GM21529 (cell line): ENCODE results near the gene CDHR1.

Experiments used
- ATAC-seq: cut with Tn5 transposase; IDR thresholded peaks from one replicate; pipeline ENCODE4 v1.9.1; 2021; ENCODE audit not compliant: unreplicated experiment

Gene CDHR1

DNA sequence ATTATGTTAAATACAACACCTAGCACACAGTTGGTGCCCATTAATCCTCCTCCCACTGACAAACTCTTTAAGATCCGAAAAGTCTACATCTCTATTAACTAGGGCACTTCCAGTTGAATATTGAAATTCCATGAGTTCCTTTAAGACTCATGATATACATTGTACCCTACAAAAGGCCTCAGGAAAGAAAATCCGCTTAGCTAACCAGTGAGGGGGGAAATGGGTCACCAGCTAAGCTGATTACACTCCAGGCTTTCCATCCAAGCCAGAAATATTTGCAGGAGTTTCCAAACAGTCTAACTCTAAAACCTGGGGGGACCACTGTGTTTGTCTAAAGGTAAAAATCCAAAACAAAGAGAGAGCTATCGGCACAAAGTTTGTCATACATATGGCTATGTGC is 32.3 kb downstream of the CDHR1 start:
- ATAC-seq: no peak

DNA sequence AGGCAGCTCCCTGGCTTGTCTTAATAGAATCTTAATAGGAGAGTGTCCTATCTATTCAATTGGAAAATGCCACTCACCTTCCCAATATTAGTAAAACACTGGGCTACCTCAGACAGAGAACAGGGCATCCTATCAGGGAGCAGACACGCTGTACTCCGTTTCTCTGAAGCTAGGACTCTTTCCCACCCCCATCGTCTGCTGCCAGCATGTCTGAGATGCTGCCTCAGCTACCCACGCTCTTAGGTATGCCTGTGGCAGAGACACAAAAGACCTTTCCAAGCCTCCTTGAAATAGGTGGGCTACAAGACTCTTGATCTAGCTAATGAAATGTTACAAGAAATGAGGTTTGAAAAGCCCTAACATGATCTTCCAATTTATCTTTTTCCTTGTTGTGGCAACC is 33.5 kb downstream of the CDHR1 start:
- no peak for ATAC-seq

DNA sequence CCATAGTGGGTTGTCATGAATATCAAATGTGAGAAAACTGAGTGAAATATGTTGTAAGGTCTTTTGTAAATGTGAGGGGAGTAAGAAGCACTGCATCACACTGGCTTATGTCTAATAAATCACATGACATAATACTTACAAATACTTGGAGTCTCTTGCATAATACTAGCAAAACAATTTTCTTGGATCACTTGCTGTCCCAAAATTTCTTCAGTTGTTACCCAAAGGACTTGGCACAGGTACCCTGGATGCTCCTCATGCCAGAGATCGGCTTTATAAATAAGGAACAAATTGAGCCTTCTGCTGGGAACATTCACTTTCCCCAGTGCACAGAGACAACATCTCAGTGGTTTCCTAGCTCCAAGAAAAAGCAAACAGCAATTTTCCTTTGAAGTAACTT is 36.0 kb downstream of the CDHR1 start:
- no peak for ATAC-seq

DNA sequence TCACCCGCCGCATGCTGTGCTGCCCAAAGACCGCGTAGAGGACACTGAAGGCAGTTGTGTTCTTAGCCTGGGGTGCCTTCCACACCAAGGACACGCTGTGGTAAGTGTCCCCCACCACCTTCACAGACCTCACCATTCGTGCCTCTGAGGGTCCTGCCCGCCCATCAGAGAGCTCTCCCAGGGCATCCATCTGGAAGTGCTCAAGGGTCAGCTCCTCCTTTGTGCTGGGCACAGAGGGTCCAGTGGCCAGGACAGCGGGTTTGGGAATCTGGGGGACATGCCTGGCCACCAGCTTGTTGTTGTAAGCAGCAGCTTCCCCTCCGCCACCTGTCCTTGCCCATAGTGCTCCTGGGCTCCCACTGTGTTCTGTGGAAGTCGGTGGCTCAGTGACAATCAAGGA is 38.0 kb downstream of the CDHR1 start:
- ATAC-seq: no peak

DNA sequence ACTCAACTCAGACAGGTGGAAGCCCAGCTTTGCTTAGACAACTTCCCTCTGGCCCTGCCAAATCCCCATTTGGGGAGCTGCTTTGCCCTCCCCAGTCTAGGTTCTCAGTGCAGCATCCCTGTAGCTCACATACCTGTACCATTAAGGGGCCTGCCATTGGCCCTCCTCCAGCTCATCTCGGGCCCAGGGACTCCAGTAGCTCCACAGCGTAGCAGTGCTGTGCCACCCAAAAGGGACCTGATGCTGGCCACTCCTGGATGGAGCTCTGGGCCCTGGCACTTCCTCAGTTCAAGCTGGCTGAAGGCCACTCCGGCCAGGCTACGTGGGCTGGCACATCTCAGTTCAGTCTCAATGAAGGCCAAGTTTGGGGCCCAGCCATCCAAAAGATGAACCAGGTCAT is 39.6 kb downstream of the CDHR1 start:
- ATAC-seq: no peak

GRCh38 chr10:84234479-84234878 is 40.1 kb downstream of the CDHR1 start:
- no peak for ATAC-seq

GRCh38 chr10:84235096-84235495 is 40.8 kb downstream of the CDHR1 start:
- ATAC-seq: no peak

- no peak for ATAC-seq
These were observed 42.5 kb downstream of the CDHR1 start for GRCh38 chr10:84236807-84237198.

- no peak for ATAC-seq
These were observed 43.1 kb downstream of the CDHR1 start for GRCh38 chr10:84237199-84238051.

- no peak for ATAC-seq
These were observed 44.6 kb downstream of the CDHR1 start for GRCh38 chr10:84238909-84239308.

DNA sequence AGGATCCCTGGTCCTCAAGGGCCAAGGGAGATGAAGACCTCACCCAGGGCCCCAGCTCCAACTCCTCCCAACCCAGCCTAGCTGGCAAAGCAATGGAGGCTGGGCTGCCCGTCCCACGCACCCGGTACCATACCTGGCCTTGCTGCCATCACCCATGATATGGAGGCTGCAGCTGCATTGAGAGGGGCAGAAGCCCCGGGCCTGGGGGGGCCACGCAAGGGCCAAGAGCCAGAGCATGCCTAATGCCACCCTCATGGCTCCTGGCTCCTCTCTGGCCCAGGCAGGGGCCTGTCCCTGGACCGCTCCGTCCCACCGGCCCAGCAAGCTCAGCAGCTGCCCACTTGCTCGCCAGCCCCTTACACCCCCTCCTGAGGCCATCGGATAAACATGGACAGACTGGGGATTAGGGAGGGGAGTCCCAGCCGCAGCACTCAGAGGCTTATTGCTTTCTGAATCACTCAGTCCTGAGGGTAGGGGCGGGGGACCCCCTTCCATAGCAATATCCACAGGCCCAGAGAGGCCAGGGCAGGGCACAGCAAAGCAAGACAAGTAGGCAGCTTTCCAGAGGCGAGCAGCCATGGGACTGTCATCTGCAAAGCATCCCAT is 47.0 kb downstream of the CDHR1 start, which contains the start of gene LRIT1:
Gene LRIT1, minus strand, starts transcription at position 362 of the 606 bp plus-strand sequence. Its CDS starts 107 bp downstream, at position 255.
- no peak for ATAC-seq

DNA sequence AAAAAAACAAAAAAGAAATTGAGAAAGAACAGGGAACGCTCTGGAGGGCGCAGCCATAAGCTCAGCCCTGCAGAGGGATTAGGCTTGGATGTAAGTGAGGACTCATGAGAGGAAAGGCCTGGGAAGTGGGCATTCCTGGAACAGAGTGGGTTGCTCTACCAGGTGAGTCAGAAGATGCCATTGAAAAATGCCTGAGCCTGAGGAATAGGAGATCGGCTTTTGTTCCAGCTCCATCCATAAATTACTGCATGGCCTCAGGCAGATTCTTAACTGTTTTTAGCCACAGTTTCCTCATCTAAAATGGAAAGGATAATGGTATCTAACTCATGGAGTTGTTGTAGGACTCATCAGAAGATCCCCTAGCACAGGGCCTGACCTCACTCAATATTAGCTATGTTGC is 49.4 kb downstream of the CDHR1 start:
- no peak for ATAC-seq

DNA sequence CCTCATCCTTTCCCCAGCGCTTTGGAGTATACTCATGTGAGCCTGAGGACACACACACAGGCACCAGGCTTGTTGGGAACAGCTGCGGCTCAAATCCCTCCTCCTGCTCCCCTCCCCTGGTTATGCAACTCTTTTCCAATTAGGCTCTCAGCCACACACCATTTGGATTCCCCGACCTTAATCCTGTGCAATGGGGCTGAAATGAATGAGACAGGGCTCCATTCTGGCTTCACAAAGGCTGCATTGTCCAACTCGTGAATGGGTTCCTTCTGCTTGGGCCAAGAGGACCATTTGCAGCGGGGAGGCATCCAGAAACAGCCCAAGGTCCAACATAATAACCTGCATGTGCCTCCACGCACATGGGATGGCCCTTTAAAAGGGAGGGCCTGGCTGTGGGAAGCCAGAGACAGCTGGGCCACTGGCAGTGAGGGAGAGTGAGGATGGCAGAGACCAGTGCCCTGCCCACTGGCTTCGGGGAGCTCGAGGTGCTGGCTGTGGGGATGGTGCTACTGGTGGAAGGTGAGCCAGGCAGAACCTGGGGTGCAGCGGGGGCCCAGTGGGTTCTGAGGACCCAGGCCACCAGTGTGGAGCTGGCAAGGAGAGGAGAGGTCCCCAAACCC is 50.4 kb downstream of the CDHR1 start, which contains the start of gene RGR:
Gene RGR, plus strand, starts transcription at position 403 of the 620 bp plus-strand sequence. Its CDS starts 38 bp downstream, at position 441.
- ATAC-seq: no peak

GRCh38 chr10:84247496-84247895 is 53.2 kb downstream of the CDHR1 start:
- ATAC-seq: no peak

DNA sequence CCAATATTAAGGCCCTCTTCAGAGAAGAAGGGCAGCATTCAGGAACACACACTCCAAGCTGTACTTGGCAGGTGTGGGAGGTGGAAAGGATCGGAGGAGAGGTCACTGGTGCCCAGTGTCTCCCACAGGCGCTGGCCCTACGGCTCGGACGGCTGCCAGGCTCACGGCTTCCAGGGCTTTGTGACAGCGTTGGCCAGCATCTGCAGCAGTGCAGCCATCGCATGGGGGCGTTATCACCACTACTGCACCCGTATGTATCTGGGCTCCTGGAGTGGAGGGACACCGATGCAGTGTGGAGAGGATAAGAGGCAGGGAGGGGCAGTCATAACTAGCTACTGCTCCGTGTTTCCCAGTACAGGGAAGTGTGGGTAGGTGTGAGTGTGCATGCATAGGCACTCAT is 54.5 kb downstream of the CDHR1 start:
- no peak for ATAC-seq

DNA sequence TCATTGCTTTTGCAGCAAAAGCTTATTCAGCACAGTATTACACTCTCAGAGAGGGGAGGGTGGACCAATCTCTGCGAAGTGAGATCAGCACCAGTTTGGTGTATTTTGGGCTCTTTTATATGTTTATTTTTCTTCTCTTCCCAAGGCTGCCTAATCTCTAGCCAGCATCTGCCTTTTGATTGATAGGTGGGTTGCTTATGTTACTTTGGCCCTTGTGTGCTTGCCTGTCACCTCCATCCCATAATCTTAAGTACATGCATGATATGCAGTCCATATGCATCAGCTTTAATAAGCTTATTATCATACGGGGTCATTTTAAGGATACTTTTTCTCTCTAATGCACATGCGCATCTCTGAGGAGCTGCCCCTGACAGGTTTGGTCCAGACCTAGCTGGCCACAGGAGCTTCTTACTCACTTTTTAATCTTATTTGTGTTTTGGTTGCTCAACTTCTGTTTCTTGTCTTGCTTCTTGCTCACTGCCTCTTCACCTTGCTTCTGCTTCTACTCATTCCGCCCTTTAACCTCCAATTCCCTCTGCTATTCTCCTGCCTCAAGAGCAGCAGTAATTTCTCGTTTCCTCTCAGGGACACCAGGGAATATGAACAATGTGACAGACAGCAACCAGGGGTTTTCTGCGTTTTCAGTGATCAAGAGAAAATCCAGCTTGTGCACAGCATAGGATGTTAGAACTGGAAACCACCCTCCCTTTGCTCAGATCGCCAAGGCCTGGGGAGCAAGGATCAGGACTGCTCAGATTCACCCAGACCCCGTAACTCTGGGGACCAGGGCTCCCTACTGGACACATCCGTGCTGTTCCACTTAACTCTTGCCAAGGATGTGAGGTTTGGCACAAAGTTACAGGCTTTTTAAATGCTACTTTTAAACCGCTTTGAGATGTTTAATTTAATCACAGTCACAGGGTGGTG is 60.5 kb downstream of the CDHR1 start:
- ATAC-seq: no peak

GRCh38 chr10:84256510-84257342 is 62.4 kb downstream of the CDHR1 start:
- no peak for ATAC-seq

DNA sequence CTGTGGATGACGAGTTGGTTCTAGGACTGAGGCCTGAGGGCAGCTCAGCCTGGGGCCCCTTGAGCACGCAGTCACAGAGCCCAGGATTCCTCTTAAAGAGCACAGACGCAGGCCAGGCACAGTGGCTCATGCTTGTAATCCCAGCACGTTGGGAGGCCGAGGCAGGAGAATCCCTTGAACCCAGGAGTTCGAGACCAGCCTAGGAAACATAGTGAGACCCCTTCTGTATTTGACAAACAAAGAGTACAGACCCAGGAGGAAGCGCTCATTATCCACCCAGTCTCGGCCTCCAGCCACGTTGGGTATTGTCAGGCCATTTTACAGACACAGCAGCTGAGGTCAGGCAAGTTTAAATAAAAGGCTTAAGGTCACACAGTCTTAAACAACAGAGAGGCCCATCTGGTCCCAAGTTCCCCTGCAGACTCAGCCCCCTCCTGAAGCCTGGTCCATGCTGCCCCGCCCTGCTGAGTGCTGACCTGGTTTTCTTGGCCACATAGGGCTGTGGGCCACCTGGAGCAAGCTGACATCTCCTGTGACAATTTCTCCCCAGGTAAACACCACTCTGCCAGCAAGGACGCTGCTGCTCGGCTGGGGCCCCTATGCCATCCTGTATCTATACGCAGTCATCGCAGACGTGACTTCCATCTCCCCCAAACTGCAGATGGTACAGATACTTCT is 63.1 kb downstream of the CDHR1 start:
- ATAC-seq: no peak

- ATAC-seq: no peak
These were observed 63.8 kb downstream of the CDHR1 start for GRCh38 chr10:84258034-84258695.
